ENCODE results near the gene THEM5.

GRCh38 chr1:151806170-151806569 lies 47.3 kb downstream of the THEM5 start:
- no peak for TF ChIP-seq CTCF (IDR thresholded peaks at IDR 0.05 in 8 of 11, conservative IDR thresholded peaks at IDR 0.05 in 3 of 11)
- TF ChIP-seq POLR2AphosphoS5 (IDR thresholded peaks at IDR 0.05): no peak
- no peak for TF ChIP-seq POLR2A (IDR thresholded peaks at IDR 0.05)

All from spleen (tissue), 7 donors.